H1 (cell line): Measurements from ENCODE around the gene TMEM115. TPM values are rescaled to one million over a fixed set of nuclear protein-coding genes. Genes with fewer than 3 reads are reported as not detected.

Experiments
- CTCF ChIA-PET: fragments of 300-600 bp; sonication (Branson Sonifier 250); formaldehyde crosslinking; loops from one replicate; lab custom pipeline; 2021; ENCODE audit not compliant: partially characterized antibody; lab: Charles Lee
- POLR2A ChIA-PET: fragments of 300-600 bp; sonication (Branson Sonifier 250); formaldehyde crosslinking; loops from one replicate; lab custom pipeline; 2021; ENCODE audit warnings: inconsistent platforms; ENCODE audit not compliant: partially characterized antibody; lab: Charles Lee
- DNase-seq, 2 experiments: peaks; one replicate each; pipeline versions ENCODE4 v3.0.0 to v3.0.0-alpha.2; 2010 to 2022; ENCODE audit warnings: low spot score in 2 of 2, low read depth in 1 of 2, mixed read lengths in 1 of 2
- FAIRE-seq: peaks from 2 replicates; lab custom pipeline; 2011; peaks lifted over from hg19 to GRCh38; lab: Jason Lieb, UNC
- H2AFZ ChIP-seq: 2 replicates; pipeline ENCODE4 v1.8.1; 2012; ENCODE audit warnings: low read length, inconsistent platforms
- H2AK5ac ChIP-seq: 2 replicates; pipeline ENCODE4 v1.6.1; 2013; ENCODE audit warnings: low read depth, low read length
- H2BK120ac ChIP-seq: replicated peaks from 2 replicates; pipeline ENCODE3; 2013; ENCODE audit warnings: low read depth, low read length, inconsistent platforms
- H2BK12ac ChIP-seq: 2 replicates; pipeline ENCODE4 v1.6.1; 2013; ENCODE audit warnings: low read depth, low read length
- H2BK15ac ChIP-seq: 2 replicates; pipeline ENCODE4 v1.6.1; 2013; ENCODE audit warnings: low read length
- H2BK20ac ChIP-seq: 2 replicates; pipeline ENCODE4 v1.6.1; 2013; ENCODE audit warnings: low read length
- H2BK5ac ChIP-seq: 2 replicates; pipeline ENCODE4 v1.6.1; 2013; ENCODE audit warnings: low read depth, low read length
- H3K14ac ChIP-seq: 2 replicates; pipeline ENCODE4 v1.6.1; 2013; ENCODE audit warnings: inconsistent platforms; ENCODE audit not compliant: insufficient read length
- H3K18ac ChIP-seq: 2 replicates; pipeline ENCODE4 v1.6.1; 2013; ENCODE audit warnings: low read length; ENCODE audit errors: extremely low read depth
- H3K23ac ChIP-seq: 2 replicates; pipeline ENCODE4 v1.6.1; 2013; ENCODE audit warnings: inconsistent platforms; ENCODE audit not compliant: insufficient read length
- H3K23me2 ChIP-seq: 2 replicates; pipeline ENCODE4 v1.6.1; 2013; ENCODE audit warnings: low read depth, low read length
- H3K27ac ChIP-seq: 2 replicates; pipeline ENCODE4 v1.6.1; 2011; ENCODE audit warnings: low read depth, low read length, inconsistent platforms
- H3K27me3 ChIP-seq, 4 experiments: replicated peaks in 1 of 4; 1 replicate in 1 of 4; 2 replicates in 3 of 4; pipeline versions ENCODE4 v1.6.1 to v1.8.1; 2011 to 2013; ENCODE audit warnings: low read length in 3 of 4, mild to moderate bottlenecking in 3 of 4, inconsistent platforms in 2 of 4, mixed read lengths in 2 of 4, moderate library complexity in 1 of 4; ENCODE audit not compliant: control insufficient read depth in 3 of 4, insufficient read depth in 3 of 4; ENCODE audit errors: extremely low read depth in 1 of 4
- H3K36me3 ChIP-seq, 4 experiments: 2 replicates each; pipeline versions ENCODE4 v1.6.1 to v1.8.1; 2011 to 2013; ENCODE audit warnings: mild to moderate bottlenecking in 4 of 4, low read length in 3 of 4, moderate library complexity in 2 of 4, control low read depth in 1 of 4, inconsistent platforms in 1 of 4; ENCODE audit not compliant: insufficient read depth in 4 of 4, control insufficient read depth in 2 of 4
- H3K4ac ChIP-seq: replicated peaks from 2 replicates; pipeline ENCODE3; 2013; ENCODE audit warnings: low read length, low read depth, mixed read lengths, inconsistent platforms; ENCODE audit not compliant: insufficient read length
- H3K4me1 ChIP-seq, 4 experiments: replicated peaks in 1 of 4; 1 replicate in 1 of 4; 2 replicates in 3 of 4; pipeline versions ENCODE4 v1.6.1 to v1.8.1; 2011 to 2013; ENCODE audit warnings: low read length in 3 of 4, inconsistent platforms in 2 of 4, mixed read lengths in 1 of 4; ENCODE audit not compliant: insufficient read depth in 4 of 4, control insufficient read depth in 3 of 4
- H3K4me2 ChIP-seq, 2 experiments: 2 replicates each; pipeline versions ENCODE4 v1.6.1 to v1.8.1; 2011 to 2013; ENCODE audit warnings: low read depth in 2 of 2, low read length in 2 of 2, control low read depth in 1 of 2, inconsistent platforms in 1 of 2, mild to moderate bottlenecking in 1 of 2; ENCODE audit not compliant: insufficient read depth in 1 of 2
- H3K4me3 ChIP-seq, 4 experiments: fragments of 200-600, 300-600 bp in 1 of 4; sonication (generic), shearing (Covaris generic), sonication (Bioruptor Twin) in 1 of 4; 2 replicates each; pipeline versions ENCODE4 v1.5.1 to v1.8.1; 2011 to 2016; ENCODE audit warnings: low read length in 4 of 4, low read depth in 3 of 4, control low read depth in 2 of 4, inconsistent platforms in 2 of 4, mild to moderate bottlenecking in 2 of 4, mixed read lengths in 1 of 4, moderate library complexity in 1 of 4; ENCODE audit not compliant: insufficient read depth in 2 of 4; ENCODE audit errors: extremely low read depth in 1 of 4
- H3K56ac ChIP-seq: replicated peaks from 2 replicates; pipeline ENCODE3; 2013; ENCODE audit warnings: low read depth, mild to moderate bottlenecking, mixed read lengths, low read length, inconsistent platforms; ENCODE audit not compliant: insufficient read length
- H3K79me1 ChIP-seq: 2 replicates; pipeline ENCODE4 v1.6.1; 2013; ENCODE audit warnings: low read depth, low read length, control low read depth
- H3K79me2 ChIP-seq, 2 experiments: 2 replicates each; pipeline versions ENCODE4 v1.6.1 to v1.8.1; 2012 to 2013; ENCODE audit warnings: low read length in 2 of 2, mild to moderate bottlenecking in 2 of 2, inconsistent platforms in 1 of 2; ENCODE audit not compliant: insufficient read depth in 2 of 2, control insufficient read depth in 1 of 2
- H3K9ac ChIP-seq, 4 experiments: replicated peaks in 1 of 4; 1 replicate in 1 of 4; 2 replicates in 3 of 4; pipeline versions ENCODE4 v1.6.1 to v1.8.1; 2011 to 2013; ENCODE audit warnings: low read depth in 3 of 4, low read length in 3 of 4, control low read depth in 2 of 4, mild to moderate bottlenecking in 2 of 4, moderate library complexity in 2 of 4, inconsistent platforms in 1 of 4; ENCODE audit errors: extremely low read depth in 1 of 4
- H3K9me3 ChIP-seq, 2 experiments: 2 replicates each; pipeline versions ENCODE4 v1.6.1 to v1.8.1; 2012 to 2013; ENCODE audit warnings: mild to moderate bottlenecking in 2 of 2, moderate library complexity in 2 of 2, control low read depth in 1 of 2, inconsistent platforms in 1 of 2, low read depth in 1 of 2, low read length in 1 of 2, mixed read lengths in 1 of 2; ENCODE audit not compliant: insufficient read depth in 2 of 2
- H4K20me1 ChIP-seq, 2 experiments: replicated peaks in 1 of 2; 2 replicates each; pipeline versions ENCODE3 to v1.8.1; 2011 to 2013; ENCODE audit warnings: inconsistent platforms in 2 of 2, low read length in 2 of 2, mild to moderate bottlenecking in 1 of 2; ENCODE audit not compliant: insufficient read depth in 2 of 2, control insufficient read depth in 1 of 2
- H4K5ac ChIP-seq: 2 replicates; pipeline ENCODE4 v1.6.1; 2013; ENCODE audit warnings: low read length, low read depth, mixed read lengths, inconsistent platforms; ENCODE audit not compliant: insufficient read length
- H4K8ac ChIP-seq: 2 replicates; pipeline ENCODE4 v1.8.0; 2013; ENCODE audit warnings: mild to moderate bottlenecking, moderate library complexity, low read length, inconsistent platforms; ENCODE audit not compliant: insufficient read depth; ENCODE audit errors: extremely low read depth
- H4K91ac ChIP-seq: replicated peaks from 2 replicates; pipeline ENCODE3; 2013; ENCODE audit warnings: low read length, mixed read lengths, inconsistent platforms; ENCODE audit not compliant: insufficient read length
- CBX5 ChIP-seq: fragments of 300-800, 300-1000 bp; sonication (generic); IDR thresholded peaks from 2 replicates; pipeline ENCODE4 v1.7.1; 2016; ENCODE audit warnings: antibody characterized with exemption, low read length, low read depth
- EGR1 ChIP-seq: IDR thresholded peaks from 2 replicates; pipeline ENCODE4 v1.6.1; 2011; ENCODE audit warnings: low read depth, low read length, borderline replicate concordance
- KDM5A ChIP-seq: fragments of 200-600 bp; IDR thresholded peaks from 2 replicates; pipeline ENCODE4 v1.7.1; 2012; ENCODE audit warnings: mild to moderate bottlenecking, low read length, inconsistent platforms, mixed read lengths
- NRF1 ChIP-seq: IDR thresholded peaks from 2 replicates; pipeline ENCODE4 v1.6.1; 2011; ENCODE audit warnings: mild to moderate bottlenecking, low read depth, low read length, improper control_type of control experiment
- POLR2AphosphoS5 ChIP-seq: IDR thresholded peaks from 2 replicates; pipeline ENCODE4 v1.6.1; 2011; ENCODE audit warnings: low read depth, low read length
- RNF2 ChIP-seq: fragments of 200-900, 300-1000 bp; sonication (generic); IDR thresholded peaks from 2 replicates; pipeline ENCODE4 v1.7.1; 2016; ENCODE audit warnings: borderline replicate concordance, low read depth, mild to moderate bottlenecking, antibody characterized with exemption, low read length; ENCODE audit not compliant: poor library complexity, severe bottlenecking; ENCODE audit errors: missing control alignments
- SAP30 ChIP-seq: fragments of 300-600 bp; sonication (generic); IDR thresholded peaks from 2 replicates; pipeline ENCODE4 v1.7.1; 2012; ENCODE audit warnings: low read length, moderate library complexity, mild to moderate bottlenecking, inconsistent platforms; ENCODE audit not compliant: insufficient read depth, insufficient replicate concordance
- SIX5 ChIP-seq: IDR thresholded peaks from 2 replicates; pipeline ENCODE4 v1.6.1; 2011; ENCODE audit warnings: mild to moderate bottlenecking, low read depth, low read length
- YY1 ChIP-seq: IDR thresholded peaks from 2 replicates; pipeline ENCODE4 v1.6.1; 2011; ENCODE audit warnings: low read depth, mild to moderate bottlenecking, low read length
- WGBS, 2 experiments: shearing (Covaris generic) in 1 of 2; methylation state at CpG; one replicate each; pipeline versions ENCODE4 v1.1.6 to v1.1.7; 2013 to 2015; ENCODE audit warnings: low lambda C conversion rate in 2 of 2, mixed read lengths in 2 of 2, inconsistent platforms in 1 of 2, low coverage in 1 of 2, missing lambda C conversion rate in 1 of 2; ENCODE audit not compliant: insufficient replicate concordance in 2 of 2, insufficient coverage in 1 of 2, insufficient read length in 1 of 2; ENCODE audit errors: extremely low coverage in 1 of 2, missing lambda C conversion rate in 1 of 2; 5-methylcytosine and 5-hydroxymethylcytosine counted together
- polyA plus RNA-seq, 7 experiments: library from polyadenylated mRNA; depleted of rRNA in 3 of 7; stranded (reverse) in 5 of 7; unstranded in 2 of 7; fragments of >200 nt in 5 of 7; fragments of 200-250 nt in 2 of 7; gene quantifications; 1 replicate in 5 of 7; 2 replicates in 1 of 7; 4 replicates in 1 of 7; pipeline versions ENCODE4 v1.2.1 to v1.2.3, GENCODE V29; 2011 to 2013; ENCODE audit warnings: missing spikeins in 2 of 7, mixed read lengths in 2 of 7
- total RNA-seq: library from RNA; stranded (reverse); fragmentation: NEBNext Ultra II Directional; extraction: Animal tissue kit (Norgen Biotek cat#: 25700); gene quantifications from 2 replicates; pipeline ENCODE4 v1.2.1, GENCODE V29; 2021
- TF ChIP-seq, protein P1 (sequence below): IDR thresholded peaks from 2 replicates; pipeline ENCODE4 v1.6.1; 2012; ENCODE audit warnings: inconsistent platforms
- TF ChIP-seq, protein P2 (sequence below): IDR thresholded peaks from 2 replicates; pipeline ENCODE4 v1.6.1; 2012; ENCODE audit warnings: low read length, inconsistent platforms

TMEM115 gene
- total and polyA plus RNA-seq, 2 of the 8 experiments (the other 6 are each of a cell fraction or from before 2014, with no cell fraction given), result 25.4 to 32.4 TPM

- DNase-seq (no peak), FAIRE-seq (no peak)
- peak overlapping the region; percentile 93; the same call in 1 of the 2 replicates for H2BK15ac ChIP-seq
- no peak overlapping the region for H4K8ac ChIP-seq
- H2BK12ac ChIP-seq, result no peak overlapping the region
- H4K91ac ChIP-seq, result no peak overlapping the region
- H4K5ac ChIP-seq, result no peak overlapping the region
- no peak overlapping the region for H2AFZ ChIP-seq
- H3K4ac ChIP-seq, result no peak overlapping the region
- peaks cover 0 to 19% (median 14%) of the 10 kb centered on the region in 4 experiments; a peak in 5 of 7 replicates for H3K4me1 ChIP-seq
- H3K18ac ChIP-seq, result no peak overlapping the region
- CTCF ChIA-PET, result interaction anchor here (0.7 to 7.7 kb wide), 4 partner anchors 8 to 277 kb away, joined by 3 to 60 read pairs (median 12); partner anchors contain the start of gene HYAL2
- H3K4me2 ChIP-seq, result no peak overlapping the region; a peak in 1 of 4 replicates
- peaks cover 0 to 25% of the 10 kb centered on the region in 2 experiments; a peak in 2 of 4 replicates for H3K79me2 ChIP-seq
- no peak overlapping the region for H3K27ac ChIP-seq
- H4K20me1 ChIP-seq, result peaks cover 0 to 7% of the 10 kb centered on the region in 2 experiments
- POLR2A ChIA-PET, result interaction anchor here (0.6 to 1.3 kb wide), 3 partner anchors 35 to 664 kb away, joined by 3 read pairs; no protein-coding TSS in a partner anchor
- peak overlapping the region; percentile 20; the same call in 1 of the 2 replicates for H2AK5ac ChIP-seq
- H3K14ac ChIP-seq, result no peak overlapping the region
- no peak overlapping the region for H2BK20ac ChIP-seq
- no peak overlapping the region for H2BK5ac ChIP-seq
- peaks cover 4% of the 10 kb centered on the region; the same call in 1 of the 2 replicates for H3K79me1 ChIP-seq
- no peaks in the 10 kb centered on the region for H3K36me3 ChIP-seq
- H3K9me3 ChIP-seq, result no peaks in the 10 kb centered on the region
- no peak overlapping the region for H3K56ac ChIP-seq
- WGBS, 2 experiments, result 95% methylated on average over 5 of the region's 5 CpGs; no CpG with 5 or more reads in 1 of the 2 experiments
- H3K23me2 ChIP-seq, result peaks cover 18% of the 10 kb centered on the region
- no peak overlapping the region for H3K23ac ChIP-seq
- no peak overlapping the region for H3K4me3 ChIP-seq
- H3K9ac ChIP-seq, result no peak overlapping the region
- H2BK120ac ChIP-seq, result no peak overlapping the region
- H3K27me3 ChIP-seq, result peaks cover 20 to 56% (median 43%) of the 10 kb centered on the region in 4 experiments
- no peak for TF ChIP-seq RNF2
- TF ChIP-seq SAP30, result no peak
- TF ChIP-seq NRF1, result no peak
- TF ChIP-seq CBX5, result no peak
- TF ChIP-seq, protein P1, sequence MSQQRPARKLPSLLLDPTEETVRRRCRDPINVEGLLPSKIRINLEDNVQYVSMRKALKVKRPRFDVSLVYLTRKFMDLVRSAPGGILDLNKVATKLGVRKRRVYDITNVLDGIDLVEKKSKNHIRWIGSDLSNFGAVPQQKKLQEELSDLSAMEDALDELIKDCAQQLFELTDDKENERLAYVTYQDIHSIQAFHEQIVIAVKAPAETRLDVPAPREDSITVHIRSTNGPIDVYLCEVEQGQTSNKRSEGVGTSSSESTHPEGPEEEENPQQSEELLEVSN, result no peak
- no peak for TF ChIP-seq YY1
- no peak for TF ChIP-seq KDM5A
- TF ChIP-seq, protein P2, sequence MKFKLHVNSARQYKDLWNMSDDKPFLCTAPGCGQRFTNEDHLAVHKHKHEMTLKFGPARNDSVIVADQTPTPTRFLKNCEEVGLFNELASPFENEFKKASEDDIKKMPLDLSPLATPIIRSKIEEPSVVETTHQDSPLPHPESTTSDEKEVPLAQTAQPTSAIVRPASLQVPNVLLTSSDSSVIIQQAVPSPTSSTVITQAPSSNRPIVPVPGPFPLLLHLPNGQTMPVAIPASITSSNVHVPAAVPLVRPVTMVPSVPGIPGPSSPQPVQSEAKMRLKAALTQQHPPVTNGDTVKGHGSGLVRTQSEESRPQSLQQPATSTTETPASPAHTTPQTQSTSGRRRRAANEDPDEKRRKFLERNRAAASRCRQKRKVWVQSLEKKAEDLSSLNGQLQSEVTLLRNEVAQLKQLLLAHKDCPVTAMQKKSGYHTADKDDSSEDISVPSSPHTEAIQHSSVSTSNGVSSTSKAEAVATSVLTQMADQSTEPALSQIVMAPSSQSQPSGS, result no peak
- no peak for TF ChIP-seq POLR2AphosphoS5
- TF ChIP-seq EGR1, result no peak
- no peak for TF ChIP-seq SIX5
These were observed 20.4 kb downstream of the TMEM115 start for GRCh38 chr3:50338965-50339364.
